Suprapubic skin (tissue), 4 donors: ENCODE results near the gene EGF.

Experiments used
- EP300 ChIP-seq: sonication (generic); formaldehyde crosslinking; IDR thresholded peaks from one replicate; pipeline ENCODE4 v1.6.1; 2017; ENCODE audit warnings: antibody characterized with exemption
- POLR2AphosphoS5 ChIP-seq, 3 donors: sonication (generic); formaldehyde crosslinking; IDR thresholded peaks; one replicate each; pipeline ENCODE4 v1.6.1; 2017; ENCODE audit warnings: antibody characterized with exemption in 3 of 3
- TF ChIP-seq, protein P1 (sequence below), 2 donors: fragments of 200-600 bp in 1 of 2; fragments of 450-650 bp in 1 of 2; sonication (generic) in 1 of 2; IDR thresholded peaks; one replicate each; pipeline ENCODE4 v1.5.1; 2016 to 2019; ENCODE audit warnings: antibody characterized with exemption in 2 of 2, mild to moderate bottlenecking in 1 of 2, moderate library complexity in 1 of 2

DNA sequence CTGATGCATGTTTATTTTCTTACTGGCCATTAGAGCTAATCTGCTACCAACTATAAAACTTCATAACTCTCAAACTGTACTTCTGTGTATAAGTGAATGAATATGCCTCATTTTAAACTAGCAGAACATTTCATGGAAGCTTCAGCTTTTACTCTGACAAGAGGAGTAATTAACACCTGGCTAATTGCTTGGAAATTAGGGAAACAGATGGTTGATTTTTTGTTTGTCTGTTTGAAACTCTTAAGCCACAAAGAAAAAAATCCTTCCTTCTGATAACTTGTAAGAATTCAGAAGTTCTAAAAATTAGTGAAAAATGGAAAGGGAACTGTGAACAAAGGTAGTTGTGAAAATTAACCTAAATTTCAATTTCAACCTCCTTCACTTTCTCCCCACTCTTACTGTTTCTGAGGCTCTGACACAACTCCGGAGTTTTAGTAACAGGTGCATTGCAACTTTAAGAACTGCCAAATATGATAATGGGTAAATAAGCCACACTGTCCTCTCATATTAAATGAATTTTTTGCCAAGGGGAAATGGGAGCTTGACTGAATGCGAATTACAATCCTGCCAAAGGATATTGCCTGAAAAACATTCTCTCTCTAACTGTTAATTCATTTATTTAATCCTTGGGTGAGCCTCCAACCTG is 1.0 kb downstream of the EGF start:
- TF ChIP-seq, protein P1, sequence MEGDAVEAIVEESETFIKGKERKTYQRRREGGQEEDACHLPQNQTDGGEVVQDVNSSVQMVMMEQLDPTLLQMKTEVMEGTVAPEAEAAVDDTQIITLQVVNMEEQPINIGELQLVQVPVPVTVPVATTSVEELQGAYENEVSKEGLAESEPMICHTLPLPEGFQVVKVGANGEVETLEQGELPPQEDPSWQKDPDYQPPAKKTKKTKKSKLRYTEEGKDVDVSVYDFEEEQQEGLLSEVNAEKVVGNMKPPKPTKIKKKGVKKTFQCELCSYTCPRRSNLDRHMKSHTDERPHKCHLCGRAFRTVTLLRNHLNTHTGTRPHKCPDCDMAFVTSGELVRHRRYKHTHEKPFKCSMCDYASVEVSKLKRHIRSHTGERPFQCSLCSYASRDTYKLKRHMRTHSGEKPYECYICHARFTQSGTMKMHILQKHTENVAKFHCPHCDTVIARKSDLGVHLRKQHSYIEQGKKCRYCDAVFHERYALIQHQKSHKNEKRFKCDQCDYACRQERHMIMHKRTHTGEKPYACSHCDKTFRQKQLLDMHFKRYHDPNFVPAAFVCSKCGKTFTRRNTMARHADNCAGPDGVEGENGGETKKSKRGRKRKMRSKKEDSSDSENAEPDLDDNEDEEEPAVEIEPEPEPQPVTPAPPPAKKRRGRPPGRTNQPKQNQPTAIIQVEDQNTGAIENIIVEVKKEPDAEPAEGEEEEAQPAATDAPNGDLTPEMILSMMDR (IDR thresholded peaks at IDR 0.05) = no peak
- TF ChIP-seq EP300 = no peak
- no peak for TF ChIP-seq POLR2AphosphoS5 (IDR thresholded peaks at IDR 0.05)
